ENCODE measurements around the gene P3H3.

The P3H3 gene

DNA sequence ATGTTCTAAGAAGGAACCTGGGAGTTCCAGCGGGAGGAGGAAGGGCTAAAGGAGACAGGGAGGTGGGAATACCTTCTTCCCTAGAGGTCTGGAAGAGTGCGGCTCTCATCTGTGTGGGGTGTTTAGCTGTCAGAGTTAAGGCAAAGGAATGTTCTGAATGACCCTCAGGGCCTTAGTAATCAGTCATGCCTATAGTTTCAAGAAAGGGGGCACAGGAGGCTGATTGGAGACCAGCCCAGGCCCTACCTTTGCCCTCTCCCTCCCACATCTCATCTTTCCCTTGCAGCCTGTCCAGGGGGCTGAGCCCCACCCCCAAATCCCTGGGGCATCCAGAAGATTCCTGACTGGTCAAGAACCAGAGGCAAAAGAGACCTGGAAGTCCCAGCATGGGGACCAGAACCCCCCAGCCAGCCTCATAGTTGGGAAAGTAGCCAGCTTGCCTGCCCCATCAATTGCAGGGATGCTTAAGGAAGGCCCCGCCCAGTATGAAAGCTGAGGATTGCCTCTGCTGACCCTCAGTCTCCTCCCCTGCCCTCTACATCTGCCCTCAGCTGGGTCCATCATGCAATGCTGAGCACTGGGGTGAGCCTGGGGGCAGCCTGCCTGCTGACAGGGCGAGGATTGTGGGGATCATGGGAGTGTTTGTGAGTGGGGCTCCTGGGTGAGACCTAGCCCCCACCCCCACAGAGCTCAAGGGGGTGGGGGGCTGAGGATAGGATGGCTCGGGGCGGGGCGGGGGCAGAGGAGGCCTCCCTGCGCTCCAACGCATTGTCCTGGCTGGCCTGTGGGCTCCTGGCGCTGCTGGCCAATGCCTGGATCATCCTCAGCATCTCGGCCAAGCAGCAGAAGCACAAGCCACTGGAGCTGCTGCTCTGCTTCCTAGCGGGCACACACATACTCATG, 4.8 kb upstream of the P3H3 start:
- H3K4me3 ChIP-seq (ENCODE audit: low read length) = no peak overlapping the region
- DNase-seq (ENCODE audit: low read depth) = no peak
- no peak for TF ChIP-seq CTCF (IDR thresholded peaks at IDR 0.05; ENCODE audit: insufficient read depth, low read depth, low read length, missing control alignments)

DNA sequence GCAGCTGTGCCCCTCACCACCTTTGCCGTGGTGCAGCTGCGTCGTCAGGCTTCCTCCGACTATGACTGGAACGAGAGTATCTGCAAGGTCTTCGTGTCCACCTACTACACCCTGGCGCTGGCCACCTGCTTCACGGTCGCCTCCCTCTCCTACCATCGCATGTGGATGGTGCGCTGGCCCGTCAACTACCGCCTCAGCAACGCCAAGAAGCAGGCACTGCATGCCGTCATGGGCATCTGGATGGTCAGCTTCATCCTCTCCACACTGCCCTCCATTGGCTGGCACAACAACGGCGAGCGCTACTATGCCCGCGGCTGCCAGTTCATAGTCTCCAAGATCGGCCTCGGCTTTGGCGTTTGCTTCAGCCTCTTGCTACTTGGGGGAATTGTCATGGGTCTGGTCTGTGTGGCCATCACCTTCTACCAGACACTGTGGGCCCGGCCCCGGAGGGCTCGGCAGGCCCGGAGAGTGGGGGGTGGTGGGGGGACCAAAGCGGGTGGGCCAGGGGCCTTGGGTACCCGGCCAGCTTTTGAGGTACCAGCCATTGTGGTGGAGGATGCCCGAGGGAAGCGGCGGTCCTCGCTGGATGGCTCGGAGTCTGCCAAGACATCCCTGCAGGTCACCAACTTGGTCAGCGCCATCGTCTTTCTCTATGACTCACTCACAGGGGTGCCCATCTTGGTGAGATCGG, 4.0 kb upstream of the P3H3 start:
- no peak for TF ChIP-seq CTCF (IDR thresholded peaks at IDR 0.05; ENCODE audit: insufficient read depth, low read depth, low read length, missing control alignments)
- no peak for DNase-seq (ENCODE audit: low read depth)
- no peak overlapping the region for H3K4me3 ChIP-seq (ENCODE audit: low read length)

GRCh38 chr12:6824901-6825381, 3.3 kb upstream of the P3H3 start:
- DNase-seq (ENCODE audit: low read depth) = peak; percentile 41
- TF ChIP-seq CTCF (IDR thresholded peaks at IDR 0.05; ENCODE audit: insufficient read depth, low read depth, low read length, missing control alignments) = no peak
- H3K4me3 ChIP-seq (ENCODE audit: low read length) = no peak overlapping the region

- no peak overlapping the region for H3K4me3 ChIP-seq (ENCODE audit: low read length)
- DNase-seq (ENCODE audit: low read depth) = peak; percentile 81
- peak; percentile 91 for TF ChIP-seq CTCF (IDR thresholded peaks at IDR 0.05; ENCODE audit: insufficient read depth, low read depth, low read length, missing control alignments)
Measured at GRCh38 chr12:6825398-6826124, 2.6 kb upstream of the P3H3 start.

DNA sequence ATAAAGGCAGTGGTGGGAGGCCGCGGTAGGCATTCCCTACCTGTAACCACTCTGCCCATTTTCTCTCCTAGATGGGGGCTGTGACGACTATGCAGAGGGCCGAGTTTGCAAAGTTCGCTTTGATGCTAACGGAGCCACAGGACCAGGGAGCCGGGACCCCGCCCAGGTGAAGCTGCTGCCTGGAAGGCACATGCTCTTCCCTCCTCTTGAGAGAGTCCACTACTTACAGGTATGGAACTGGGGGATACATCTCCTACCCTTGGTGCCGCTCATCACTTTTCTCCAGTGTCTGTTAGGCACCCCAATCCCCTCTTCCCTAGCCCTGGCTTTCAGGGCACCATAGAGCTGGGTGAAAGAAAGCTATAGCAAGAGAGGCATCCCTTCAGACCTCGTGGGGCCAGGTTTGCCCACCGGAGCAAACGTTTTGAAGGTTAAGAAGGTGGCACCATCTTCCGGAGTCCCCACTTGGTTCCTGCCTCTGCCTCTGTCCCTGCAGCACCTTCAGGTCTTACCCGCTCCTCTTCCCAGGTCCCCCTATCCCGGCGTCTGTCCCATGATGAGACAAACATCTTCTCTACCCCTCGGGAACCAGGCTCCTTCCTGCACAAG, 2.0 kb upstream of the P3H3 start:
- no peak for DNase-seq (ENCODE audit: low read depth)
- TF ChIP-seq CTCF (IDR thresholded peaks at IDR 0.05; ENCODE audit: insufficient read depth, low read depth, low read length, missing control alignments) = no peak
- H3K4me3 ChIP-seq (ENCODE audit: low read length) = no peak overlapping the region

- H3K4me3 ChIP-seq (ENCODE audit: low read length) = no peak overlapping the region
- TF ChIP-seq CTCF (IDR thresholded peaks at IDR 0.05; ENCODE audit: insufficient read depth, low read depth, low read length, missing control alignments) = no peak
- DNase-seq (ENCODE audit: low read depth) = no peak
Measured at GRCh38 chr12:6826734-6827436, 1.3 kb upstream of the P3H3 start.
